Stimulated activated effector memory CD8-positive, alpha-beta T cell treated with anti-CD3 and anti-CD28 coated beads, Interleukin-12 subunit alpha, Interleukin-12 subunit beta, amount 100 ng/mL, for 72 hours (primary cell): Measurements from ENCODE around the gene MEGF11.
"Not testable (repeated sequence)": the region's sequence is repeated elsewhere in the genome, so short reads cannot be mapped to it uniquely, and the experiment has no call there.

ENCODE experiments used
- ATAC-seq: fragments of 150-1000 bp; cut with Tn5 transposase; 2 replicates; pipeline ENCODE4 v1.10.0; 2021
- DNase-seq, 2 donors: peaks; one replicate each; pipeline ENCODE4 v3.0.0; 2021 to 2022; ENCODE audit warnings: low spot score in 2 of 2
- H3K27ac Mint-ChIP-seq: one replicate; pipeline ENCODE4 v1.8.0; 2022; ENCODE audit warnings: mild to moderate bottlenecking, mixed read lengths
- H3K36me3 Mint-ChIP-seq: one replicate; pipeline ENCODE4 v1.8.0; 2022; ENCODE audit warnings: mild to moderate bottlenecking, mixed read lengths
- H3K4me1 Mint-ChIP-seq: one replicate; pipeline ENCODE4 v1.8.0; 2022; ENCODE audit warnings: mixed read lengths
- H3K4me3 Mint-ChIP-seq: one replicate; pipeline ENCODE4 v1.8.0; 2022; ENCODE audit warnings: mild to moderate bottlenecking, mixed read lengths
- H3K9me3 Mint-ChIP-seq: one replicate; pipeline ENCODE4 v1.8.0; 2022; ENCODE audit warnings: mixed read lengths

The MEGF11 gene

DNA sequence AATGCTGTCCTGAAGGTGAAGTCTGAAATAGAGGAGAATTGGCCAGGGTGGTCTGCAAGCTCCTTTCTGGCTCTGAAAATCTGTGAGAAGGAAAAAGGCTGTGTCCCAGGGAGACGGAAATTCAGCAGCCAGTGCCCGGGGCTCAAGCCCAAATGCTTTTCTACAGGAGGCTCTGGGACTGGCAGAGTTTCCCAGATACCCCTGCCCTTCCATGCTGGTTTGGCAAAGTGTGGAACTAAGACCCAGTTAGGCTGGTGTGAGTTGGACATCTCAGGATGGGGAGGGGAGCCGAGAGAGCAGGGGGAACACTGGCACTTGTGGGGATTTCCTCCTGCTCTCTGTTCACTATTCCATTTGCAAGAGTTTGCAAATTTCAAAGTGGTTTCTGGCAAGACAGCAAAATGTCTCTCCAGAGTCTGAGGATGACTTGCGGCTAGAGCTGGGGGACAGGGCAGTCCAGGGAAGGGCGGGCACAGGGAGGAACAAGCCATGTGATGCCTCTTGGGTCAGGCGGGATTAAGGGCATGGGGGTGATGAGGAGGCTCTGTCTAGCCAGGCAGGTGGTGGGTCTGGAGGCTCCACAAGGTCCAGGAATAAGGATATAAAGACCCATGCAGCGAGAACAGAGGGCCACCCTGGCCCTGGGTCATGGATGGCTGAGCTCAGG, 231.9 kb downstream of the MEGF11 start:
- peaks cover 7% of the 10 kb centered on the region for H3K4me1 Mint-ChIP-seq
- DNase-seq (no peak), ATAC-seq (no peak)

DNA sequence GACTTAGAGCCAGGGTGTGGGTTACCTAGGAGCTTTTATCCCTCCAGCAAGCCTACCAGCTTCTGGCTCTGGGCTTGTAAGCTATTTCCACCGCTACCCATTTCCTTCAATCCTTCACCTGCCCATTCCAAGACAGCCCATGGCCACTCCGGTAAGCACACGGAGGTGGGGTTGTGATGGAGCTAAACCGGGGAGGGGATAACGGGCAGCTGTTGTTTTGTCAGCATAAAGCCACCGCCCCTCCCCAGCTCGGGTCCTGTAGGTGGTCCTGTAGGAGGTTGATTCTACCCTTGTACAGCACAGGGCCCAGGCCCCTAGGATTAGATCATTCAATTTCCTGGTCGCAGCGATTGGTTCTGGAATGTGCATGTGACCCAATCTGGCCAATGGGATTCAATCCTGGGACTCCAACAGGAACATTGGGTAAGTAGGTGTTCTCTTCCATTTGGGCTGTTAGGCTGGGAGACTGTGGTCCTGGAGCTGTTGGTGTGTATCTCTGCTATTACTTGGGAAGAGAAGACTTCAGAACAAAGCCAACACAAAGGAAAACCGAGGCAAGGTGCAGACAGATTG, 233.6 kb downstream of the MEGF11 start:
- DNase-seq = no peak
- Mint-ChIP-seq H3K27ac (no peak overlapping the region), H3K4me1 (peaks cover 7% of the 10 kb centered on the region), H3K4me3 (no peak overlapping the region), H3K36me3 (no peaks in the 10 kb centered on the region), H3K9me3 (peaks cover 4% of the 10 kb centered on the region)
- ATAC-seq = no peak

More for the DNA sequence above, 231.9 kb downstream of the MEGF11 start:
- no peaks in the 10 kb centered on the region for H3K36me3 Mint-ChIP-seq
- no peaks in the 10 kb centered on the region for H3K9me3 Mint-ChIP-seq
- H3K27ac Mint-ChIP-seq = no peak overlapping the region
- H3K4me3 Mint-ChIP-seq = no peak overlapping the region

DNA sequence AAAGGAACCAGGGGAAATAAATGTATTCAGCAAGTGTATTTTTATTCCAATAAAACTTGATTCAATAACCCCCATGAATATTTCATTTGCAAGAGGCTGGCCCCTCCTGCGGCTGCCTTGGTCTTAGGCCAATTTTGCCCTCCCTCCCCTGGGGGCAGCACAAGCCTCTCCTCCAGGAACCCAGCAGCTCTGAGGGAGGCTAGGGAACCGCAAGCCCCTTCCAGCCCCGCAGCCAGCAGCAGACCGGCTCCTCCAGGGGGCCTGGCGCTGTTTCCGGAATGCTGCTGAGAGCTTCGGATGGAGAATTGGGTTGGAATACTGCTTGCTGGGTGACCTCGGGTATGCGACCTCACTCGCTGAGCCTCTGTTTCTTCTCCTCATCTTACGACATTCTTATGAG, 234.2 kb downstream of the MEGF11 start:
- H3K4me3 Mint-ChIP-seq = no peak overlapping the region
- ATAC-seq (no peak), DNase-seq (no peak)
- no peak overlapping the region for H3K27ac Mint-ChIP-seq
- no peaks in the 10 kb centered on the region for H3K36me3 Mint-ChIP-seq
- H3K9me3 Mint-ChIP-seq = peaks cover 4% of the 10 kb centered on the region
- H3K4me1 Mint-ChIP-seq = peaks cover 7% of the 10 kb centered on the region

DNA sequence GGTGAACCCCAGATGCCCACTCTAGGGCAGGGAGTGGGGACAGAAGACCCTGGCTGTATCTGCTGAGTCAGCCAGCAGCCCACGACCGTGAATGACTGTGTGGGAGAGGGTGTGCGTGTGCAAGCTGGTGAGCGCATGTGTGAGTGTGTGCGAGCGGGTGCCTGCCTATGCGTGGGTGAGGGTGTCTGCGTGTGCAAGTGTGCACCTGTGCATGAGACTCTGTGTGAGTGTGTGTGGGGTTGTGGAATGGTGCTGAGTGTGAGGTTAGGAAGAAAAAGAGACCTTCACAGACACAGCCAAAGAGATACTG, 235.1 kb downstream of the MEGF11 start:
- no peaks in the 10 kb centered on the region for H3K36me3 Mint-ChIP-seq
- peaks cover 7% of the 10 kb centered on the region for H3K4me1 Mint-ChIP-seq
- peak; percentile 17 for ATAC-seq
- peaks cover 4% of the 10 kb centered on the region for H3K9me3 Mint-ChIP-seq
- no peak overlapping the region for H3K4me3 Mint-ChIP-seq
- H3K27ac Mint-ChIP-seq = no peak overlapping the region
- DNase-seq = no peak

DNA sequence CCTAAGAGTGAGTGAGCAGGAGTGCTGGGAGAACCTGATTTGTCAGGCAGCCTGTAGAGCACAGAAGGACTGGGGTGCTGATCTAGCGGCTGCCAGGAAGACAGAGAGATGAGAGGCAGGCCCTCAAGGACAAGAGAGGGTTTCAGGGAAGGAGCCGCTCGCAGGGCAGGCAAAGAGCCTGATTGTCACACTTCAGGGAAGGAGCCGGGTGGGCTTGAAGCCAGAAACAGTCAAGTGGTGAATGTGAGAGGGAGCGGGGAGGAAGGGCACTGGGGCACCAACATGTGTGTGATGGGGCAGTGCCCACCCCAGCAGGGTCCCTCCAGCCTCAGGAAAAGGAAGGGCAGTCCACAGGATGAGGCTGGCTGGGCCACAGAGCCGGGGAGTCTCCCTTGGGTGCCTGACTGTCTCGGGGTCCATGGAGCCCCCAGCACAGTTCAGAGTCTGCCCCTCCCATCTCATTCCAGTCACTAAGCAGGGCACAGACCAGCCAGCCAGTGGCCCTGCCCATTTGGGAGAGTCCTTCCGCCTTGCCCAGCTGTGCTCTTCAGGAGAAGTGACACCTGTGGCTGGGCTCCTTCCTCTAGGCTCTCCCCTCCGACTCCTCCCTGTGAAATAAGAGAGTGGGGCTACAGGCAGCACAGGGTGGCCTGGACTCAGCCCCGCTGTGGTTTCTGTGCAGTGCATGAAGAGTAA, 235.6 kb downstream of the MEGF11 start:
- ATAC-seq = peak; percentile 5
- no peak overlapping the region for H3K4me3 Mint-ChIP-seq

DNA sequence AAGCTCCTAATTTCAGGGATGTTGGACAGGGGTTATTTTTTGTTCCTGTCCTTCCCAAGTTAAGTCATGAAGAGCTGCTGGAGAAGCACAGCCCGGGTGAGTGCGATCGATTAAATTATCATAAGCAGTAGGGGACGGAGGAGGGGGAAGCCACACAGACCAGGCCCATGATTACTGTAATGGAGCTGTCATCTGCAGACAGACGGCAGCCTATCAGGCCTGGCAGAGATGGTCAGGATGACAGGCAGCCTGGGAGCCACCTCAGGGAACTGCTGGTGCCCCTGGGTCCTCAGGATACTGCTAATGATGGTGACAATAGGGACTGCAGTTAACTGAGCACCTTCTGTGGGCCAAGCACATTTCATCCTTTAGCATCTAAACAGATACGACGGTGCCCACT, 236.6 kb downstream of the MEGF11 start:
- Mint-ChIP-seq H3K27ac (no peak overlapping the region), H3K36me3 (no peaks in the 10 kb centered on the region), H3K9me3 (peaks cover 4% of the 10 kb centered on the region), H3K4me3 (no peak overlapping the region), H3K4me1 (peaks cover 7% of the 10 kb centered on the region)
- DNase-seq = no peak
- no peak for ATAC-seq

More for the DNA sequence above, 235.6 kb downstream of the MEGF11 start:
- DNase-seq = no peak
- H3K36me3 Mint-ChIP-seq = no peaks in the 10 kb centered on the region
- peaks cover 4% of the 10 kb centered on the region for H3K9me3 Mint-ChIP-seq
- H3K27ac Mint-ChIP-seq = no peak overlapping the region
- peaks cover 7% of the 10 kb centered on the region for H3K4me1 Mint-ChIP-seq

DNA sequence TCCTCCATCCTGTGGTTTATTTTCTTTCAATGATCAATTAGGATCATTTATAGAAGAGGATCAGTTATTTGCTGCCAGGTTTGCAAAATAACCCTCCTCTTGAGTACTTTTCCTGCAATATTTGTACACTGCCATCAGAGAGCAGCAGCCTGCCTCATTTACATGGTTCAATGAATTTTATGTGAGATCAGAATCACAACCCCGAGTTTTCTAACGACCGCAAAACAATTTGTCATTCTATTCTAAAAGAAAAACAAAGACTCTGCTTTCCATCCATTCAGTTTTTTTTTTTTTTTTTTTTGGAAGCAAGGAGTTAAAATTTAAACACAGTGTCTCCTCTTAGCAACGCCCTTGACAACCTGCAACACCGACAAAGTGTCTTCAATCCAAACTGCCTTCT, 237.4 kb downstream of the MEGF11 start:
- DNase-seq = no peak
- Mint-ChIP-seq H3K9me3 (peaks cover 4% of the 10 kb centered on the region), H3K4me3 (no peak overlapping the region), H3K27ac (no peak overlapping the region), H3K4me1 (peaks cover 7% of the 10 kb centered on the region), H3K36me3 (no peaks in the 10 kb centered on the region)
- ATAC-seq = no peak

DNA sequence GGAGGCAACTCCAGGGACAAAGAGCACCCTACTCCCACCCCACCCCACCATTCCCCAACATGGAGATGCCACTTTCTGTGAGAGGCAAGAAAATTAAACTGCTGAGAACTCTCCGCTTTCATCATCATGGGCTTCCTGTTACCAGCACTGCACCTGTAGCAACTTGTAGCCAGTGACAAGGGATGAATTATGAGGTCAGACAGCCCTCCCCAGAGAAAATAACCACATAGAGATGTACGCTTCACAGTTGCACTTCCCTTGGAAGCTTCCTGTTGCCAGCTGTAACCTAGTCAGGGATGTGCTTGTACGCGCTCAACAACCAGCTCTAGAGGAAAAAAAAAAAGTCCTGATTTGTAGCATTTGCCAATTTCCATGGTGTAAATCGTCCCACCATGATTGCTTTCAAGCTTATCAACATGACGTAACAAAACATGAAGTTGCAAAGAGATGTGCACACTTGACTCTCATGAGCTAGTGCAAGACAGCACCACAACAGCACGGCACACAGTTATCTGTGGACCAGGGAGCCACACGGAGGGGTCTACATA, 238.8 kb downstream of the MEGF11 start:
- Mint-ChIP-seq H3K4me1 (peaks cover 7% of the 10 kb centered on the region), H3K36me3 (no peaks in the 10 kb centered on the region)

DNA sequence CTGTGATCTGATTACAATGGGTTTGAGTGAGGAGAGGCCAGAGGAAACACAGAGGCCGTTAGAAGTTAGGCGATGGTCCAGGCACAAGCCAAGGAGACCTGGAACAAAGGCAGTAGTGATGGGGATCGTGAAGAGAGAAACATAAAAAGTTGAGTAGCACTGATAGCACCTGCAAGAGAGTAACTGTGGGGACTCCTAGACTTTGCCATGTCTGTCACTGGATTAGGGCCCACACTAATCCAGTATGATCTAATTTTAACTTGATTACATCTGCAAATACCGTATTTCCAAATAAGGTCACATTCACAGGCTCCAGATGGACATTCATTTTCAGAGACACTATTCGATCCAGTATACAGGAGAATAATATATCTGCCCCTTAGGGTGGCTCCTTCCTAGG, 239.5 kb downstream of the MEGF11 start:
- peaks cover 7% of the 10 kb centered on the region for H3K4me1 Mint-ChIP-seq
- no peaks in the 10 kb centered on the region for H3K36me3 Mint-ChIP-seq
- no peak overlapping the region for H3K4me3 Mint-ChIP-seq
- H3K9me3 Mint-ChIP-seq = peaks cover 4% of the 10 kb centered on the region
- ATAC-seq = no peak
- no peak for DNase-seq
- no peak overlapping the region for H3K27ac Mint-ChIP-seq

More for the DNA sequence above, 238.8 kb downstream of the MEGF11 start:
- DNase-seq (no peak), ATAC-seq (no peak)
- Mint-ChIP-seq H3K9me3 (peaks cover 4% of the 10 kb centered on the region), H3K27ac (no peak overlapping the region), H3K4me3 (no peak overlapping the region)

DNA sequence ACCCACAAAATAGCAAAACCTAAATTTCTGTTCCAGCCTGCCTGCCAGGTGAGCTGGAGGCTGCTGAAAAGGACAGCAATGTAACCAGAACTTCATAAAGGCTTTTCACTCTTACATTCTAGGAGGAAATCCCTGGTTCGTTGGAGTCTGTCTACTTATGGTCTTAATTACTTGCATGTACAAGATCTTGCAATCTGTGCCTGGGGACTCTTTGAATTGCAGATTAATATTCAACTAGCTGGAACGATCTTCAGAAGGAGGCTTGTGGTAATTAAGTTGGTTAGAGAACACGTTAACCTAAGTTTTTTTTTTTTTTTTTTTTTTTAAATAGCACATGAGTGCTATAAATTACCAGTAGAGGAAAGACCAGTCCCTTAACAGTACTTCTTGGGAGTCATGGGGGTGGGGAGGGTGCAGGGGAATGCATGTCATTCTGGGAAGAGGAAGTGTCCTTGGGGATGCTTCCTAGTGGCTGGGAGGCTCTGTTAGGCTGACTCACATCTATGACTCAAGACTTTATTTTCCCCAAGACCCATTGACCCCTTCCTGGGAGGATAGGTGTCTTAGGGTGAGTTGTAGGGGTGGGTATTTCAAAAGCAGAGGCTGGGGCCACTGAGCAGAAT, 244.5 kb downstream of the MEGF11 start:
- ATAC-seq = no peak
- Mint-ChIP-seq H3K27ac (no peak overlapping the region), H3K36me3 (no peaks in the 10 kb centered on the region), H3K9me3 (no peaks in the 10 kb centered on the region), H3K4me3 (no peak overlapping the region), H3K4me1 (no peaks in the 10 kb centered on the region)
- no peak for DNase-seq

DNA sequence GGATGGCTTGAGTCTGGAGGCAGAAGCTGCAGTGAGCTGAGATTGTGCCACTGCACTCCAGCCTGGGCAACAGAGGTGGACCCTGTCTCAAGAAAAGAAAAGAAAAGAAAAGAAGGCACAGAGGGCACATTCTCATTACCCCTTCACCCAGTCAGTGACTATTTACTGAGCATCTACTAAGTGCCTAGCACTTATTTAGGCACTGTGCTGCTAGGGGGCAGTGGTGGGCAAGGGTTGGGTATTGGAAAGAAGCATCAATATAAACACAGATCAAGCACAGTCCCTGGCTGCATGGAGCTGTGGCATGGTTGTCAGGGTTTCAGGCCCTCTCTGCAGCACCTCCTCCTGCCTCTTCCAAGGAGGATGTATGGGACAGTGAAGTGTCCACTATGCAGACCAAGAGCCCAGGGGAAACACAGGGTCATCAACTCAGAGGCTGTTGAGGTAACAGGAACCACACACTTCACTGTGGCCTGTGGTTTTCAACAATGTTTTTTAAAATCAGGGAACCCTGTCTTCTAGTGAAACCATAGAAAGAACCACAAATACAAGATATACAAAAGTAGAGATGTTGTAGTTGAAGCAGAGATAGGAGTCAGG, 245.8 kb downstream of the MEGF11 start:
- no peaks in the 10 kb centered on the region for H3K9me3 Mint-ChIP-seq
- ATAC-seq (peak; percentile 24), DNase-seq (no peak)
- no peaks in the 10 kb centered on the region for H3K4me1 Mint-ChIP-seq
- no peak overlapping the region for H3K27ac Mint-ChIP-seq
- no peak overlapping the region for H3K4me3 Mint-ChIP-seq
- no peaks in the 10 kb centered on the region for H3K36me3 Mint-ChIP-seq

DNA sequence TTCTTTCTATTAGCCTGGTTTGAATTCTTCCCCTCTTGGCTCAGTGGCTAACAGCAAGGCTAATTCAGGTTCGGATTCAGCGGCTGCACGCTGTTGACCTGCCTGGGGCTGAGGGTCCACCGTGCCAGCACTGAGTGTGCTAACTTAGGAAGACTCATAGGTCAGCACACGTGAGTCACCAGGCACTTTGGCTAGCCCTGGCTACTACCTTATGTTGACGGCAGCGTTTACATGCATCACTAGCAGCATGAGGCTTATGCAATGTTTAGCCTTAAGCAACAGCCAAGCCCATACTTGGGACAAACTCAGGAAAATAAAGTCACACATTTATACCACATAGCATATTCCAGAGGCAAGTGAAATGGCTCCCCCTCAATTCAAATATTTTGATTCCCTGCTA, 246.6 kb downstream of the MEGF11 start:
- H3K9me3 Mint-ChIP-seq = no peaks in the 10 kb centered on the region
- H3K27ac Mint-ChIP-seq = no peak overlapping the region
- H3K36me3 Mint-ChIP-seq = no peaks in the 10 kb centered on the region
- no peaks in the 10 kb centered on the region for H3K4me1 Mint-ChIP-seq
- H3K4me3 Mint-ChIP-seq = no peak overlapping the region
- no peak for ATAC-seq
- no peak for DNase-seq

DNA sequence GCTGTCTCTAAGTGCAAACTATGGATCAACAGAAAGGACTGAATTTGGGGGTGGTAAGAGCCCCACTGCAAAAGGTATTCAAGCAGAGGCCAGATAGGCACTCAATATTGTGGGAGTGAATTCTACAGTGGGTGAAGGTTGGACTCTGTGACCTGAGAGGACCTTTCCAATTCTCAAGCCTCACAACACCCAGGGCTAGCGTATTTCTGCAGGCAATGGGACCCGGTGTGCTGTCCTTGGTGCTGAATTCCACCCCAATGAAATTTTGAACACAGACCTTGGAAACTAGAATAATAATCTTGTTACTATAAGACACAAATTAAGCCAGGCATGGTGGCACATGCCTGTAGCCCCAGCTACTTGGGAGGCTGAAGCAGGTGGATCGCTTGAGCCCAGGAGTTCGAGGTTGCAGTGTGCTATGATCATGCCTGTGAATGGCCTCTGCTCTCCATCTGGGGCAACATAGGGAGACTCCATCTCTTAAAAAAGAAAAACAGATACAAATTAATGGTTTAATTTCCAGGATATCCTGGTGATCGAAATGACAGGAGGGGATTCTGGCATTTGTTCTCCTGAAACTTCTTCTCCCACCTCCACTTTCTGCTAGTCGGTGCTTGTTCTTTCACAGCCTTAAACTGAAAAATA, 248.8 kb downstream of the MEGF11 start:
- Mint-ChIP-seq H3K36me3 (no peaks in the 10 kb centered on the region), H3K4me3 (no peak overlapping the region), H3K27ac (no peak overlapping the region), H3K4me1 (no peaks in the 10 kb centered on the region), H3K9me3 (no peaks in the 10 kb centered on the region)
- ATAC-seq = no peak
- DNase-seq = no peak

DNA sequence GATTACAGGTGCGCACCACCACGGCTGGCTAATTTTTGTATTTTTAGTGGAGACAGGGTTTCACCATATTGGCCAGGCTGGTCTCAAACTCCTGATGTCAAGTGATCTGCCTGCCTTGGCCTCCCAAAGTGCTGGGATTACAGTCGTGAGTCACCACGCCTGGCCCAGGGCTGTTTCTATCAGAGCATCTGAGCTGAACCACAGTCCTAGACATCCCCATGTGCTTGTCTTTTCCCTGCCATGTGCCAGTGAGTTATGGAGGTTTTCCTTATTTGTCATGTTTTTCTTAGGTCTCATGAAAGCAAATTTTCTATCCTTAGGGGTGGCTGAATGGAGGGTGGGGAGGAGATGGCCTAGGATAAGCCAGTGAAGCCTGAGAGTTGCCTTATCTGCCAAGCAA, 250.4 kb downstream of the MEGF11 start:
- not testable (repeated sequence) for H3K36me3 Mint-ChIP-seq, H3K27ac Mint-ChIP-seq, H3K4me1 Mint-ChIP-seq, H3K9me3 Mint-ChIP-seq, H3K4me3 Mint-ChIP-seq, ATAC-seq, DNase-seq
